SU-DHL-6 (cell line): ENCODE data around the gene ZNF462.

Source experiments
- H2AFZ ChIP-seq: fragments of 200-600 bp; sonication (generic); 2 replicates; pipeline ENCODE4 v1.6.1; 2014; ENCODE audit warnings: low read depth, mild to moderate bottlenecking, moderate library complexity, mixed read lengths, antibody characterized with exemption, low read length; ENCODE audit not compliant: severe bottlenecking
- H3F3A ChIP-seq: fragments of 200-600 bp; shearing (Covaris generic); 2 replicates; pipeline ENCODE4 v1.6.0; 2016; ENCODE audit warnings: antibody characterized with exemption, mild to moderate bottlenecking; ENCODE audit not compliant: insufficient read depth
- H3K27ac ChIP-seq: fragments of 200-600 bp; sonication (generic); 2 replicates; pipeline ENCODE4 v1.5.1; 2016; ENCODE audit warnings: low read depth, mild to moderate bottlenecking, low read length, moderate library complexity, mixed read lengths
- H3K27me3 ChIP-seq: fragments of 200-600 bp; sonication (generic), shearing (Covaris generic); 2 replicates; pipeline ENCODE4 v1.6.0; 2014; ENCODE audit warnings: mild to moderate bottlenecking, low read length
- H3K36me3 ChIP-seq: fragments of 200-600 bp; sonication (generic); 2 replicates; pipeline ENCODE4 v1.6.1; 2014; ENCODE audit warnings: mild to moderate bottlenecking, low read length, mixed read lengths
- H3K4me2 ChIP-seq: fragments of 300-600, 200-600 bp; shearing (Covaris generic), sonication (generic); 2 replicates; pipeline ENCODE4 v1.6.0; 2014; ENCODE audit warnings: low read length, low read depth, mild to moderate bottlenecking; ENCODE audit not compliant: poor library complexity, severe bottlenecking
- H3K4me3 ChIP-seq: fragments of 200-600 bp; sonication (generic); 2 replicates; pipeline ENCODE4 v1.5.1; 2014; ENCODE audit warnings: antibody characterized with exemption, low read length, mild to moderate bottlenecking, mixed read lengths; ENCODE audit not compliant: insufficient read depth, poor library complexity, severe bottlenecking
- H3K79me2 ChIP-seq: fragments of 200-600 bp; sonication (generic); 2 replicates; pipeline ENCODE4 v1.6.1; 2014; ENCODE audit warnings: mild to moderate bottlenecking, low read length, moderate library complexity; ENCODE audit not compliant: insufficient read depth
- H3K9ac ChIP-seq: fragments of 200-600 bp; sonication (generic); 2 replicates; pipeline ENCODE4 v1.7.0; 2014; ENCODE audit warnings: mild to moderate bottlenecking, low read length
- H3K9me2 ChIP-seq: fragments of 200-600 bp; sonication (generic); replicated peaks from 2 replicates; pipeline ENCODE4 v1.6.1; 2014; ENCODE audit warnings: low read length; ENCODE audit not compliant: insufficient read depth
- H3K9me3 ChIP-seq: fragments of 200-600 bp; sonication (generic); 2 replicates; pipeline ENCODE4 v1.6.1; 2014; ENCODE audit warnings: low read length, mixed read lengths; ENCODE audit not compliant: insufficient read depth
- H4K20me1 ChIP-seq: fragments of 200-600 bp; sonication (generic); 2 replicates; pipeline ENCODE4 v1.6.1; 2014; ENCODE audit warnings: low read depth, mild to moderate bottlenecking, antibody characterized with exemption, low read length, moderate library complexity, mixed read lengths
- CTCF ChIP-seq: fragments of 200-600 bp; sonication (generic); IDR thresholded peaks from one replicate; pipeline ENCODE4 v1.5.1; 2017; ENCODE audit warnings: antibody characterized with exemption, mild to moderate bottlenecking, low read length, moderate library complexity; ENCODE audit not compliant: insufficient read depth, poor library complexity, severe bottlenecking
- EZH2phosphoT487 ChIP-seq: fragments of 200-600 bp; sonication (generic), shearing (Covaris generic); conservative IDR thresholded peaks from 2 replicates; pipeline ENCODE4 v1.6.1; 2018; ENCODE audit warnings: mild to moderate bottlenecking, antibody characterized with exemption, low read length, moderate library complexity, mixed read lengths

Gene ZNF462

GRCh38 chr9:106927916-106928315 lies 65.0 kb downstream of the ZNF462 start:
- Histone ChIP-seq H3F3A (no peaks in the 10 kb centered on the region), H3K79me2 (no peaks in the 10 kb centered on the region), H3K9me3 (no peaks in the 10 kb centered on the region), H3K36me3 (no peaks in the 10 kb centered on the region), H3K9ac (no peak overlapping the region), H2AFZ (no peak overlapping the region), H3K4me2 (no peak overlapping the region), H3K4me3 (no peak overlapping the region), H3K27me3 (no peaks in the 10 kb centered on the region), H3K9me2 (no peaks in the 10 kb centered on the region), H3K27ac (no peak overlapping the region), H4K20me1 (no peaks in the 10 kb centered on the region)
- TF ChIP-seq EZH2phosphoT487 (no peak), CTCF (no peak)

- Histone ChIP-seq H3K4me2 (no peak overlapping the region), H4K20me1 (no peaks in the 10 kb centered on the region), H3K9me2 (no peaks in the 10 kb centered on the region), H3K9me3 (no peaks in the 10 kb centered on the region), H3K36me3 (no peaks in the 10 kb centered on the region), H3K27me3 (no peaks in the 10 kb centered on the region), H3K4me3 (no peak overlapping the region), H3K27ac (no peak overlapping the region), H3K79me2 (no peaks in the 10 kb centered on the region), H2AFZ (no peak overlapping the region), H3K9ac (no peak overlapping the region), H3F3A (no peaks in the 10 kb centered on the region)
- TF ChIP-seq CTCF (no peak), EZH2phosphoT487 (no peak)
Observed at GRCh38 chr9:106928350-106928749, 65.4 kb downstream of the ZNF462 start.

- Histone ChIP-seq H3K36me3 (no peaks in the 10 kb centered on the region), H3K27ac (no peak overlapping the region)
- no peak for TF ChIP-seq EZH2phosphoT487
- no peak for TF ChIP-seq CTCF
Observed at GRCh38 chr9:106929471-106930177, 66.7 kb downstream of the ZNF462 start.

More at GRCh38 chr9:106929471-106930177, 66.7 kb downstream of the ZNF462 start:
- no peak overlapping the region for H3K4me2 ChIP-seq
- H3K9me3 ChIP-seq: no peaks in the 10 kb centered on the region
- H2AFZ ChIP-seq: no peak overlapping the region
- no peaks in the 10 kb centered on the region for H3F3A ChIP-seq
- no peak overlapping the region for H3K4me3 ChIP-seq
- no peaks in the 10 kb centered on the region for H3K79me2 ChIP-seq
- H4K20me1 ChIP-seq: no peaks in the 10 kb centered on the region
- no peaks in the 10 kb centered on the region for H3K27me3 ChIP-seq
- no peaks in the 10 kb centered on the region for H3K9me2 ChIP-seq
- no peak overlapping the region for H3K9ac ChIP-seq
